HEK293 (cell line): ENCODE data around the gene RNPEP.
A peak's percentile ranks its signal among the peaks of the same experiment; 100 is the strongest.

ENCODE experiments used
- CTCF ChIA-PET: fragments of 350-600 bp; formaldehyde crosslinking; extraction: SDS; loops from one replicate; lab custom pipeline; 2021; ENCODE audit warnings: antibody characterized with exemption; lab: Yijun Ruan, JAX
- POLR2A ChIA-PET: fragments of 300-600 bp; formaldehyde crosslinking; extraction: SDS; loops from one replicate; lab custom pipeline; 2020; ENCODE audit warnings: antibody characterized with exemption, inconsistent platforms; lab: Yijun Ruan, JAX
- H3K27ac ChIP-seq: fragments of 200-500 bp; sonication (Bioruptor generic); 2 replicates; pipeline ENCODE4 v1.5.1; 2014; ENCODE audit warnings: low read depth, low read length, control low read depth, inconsistent platforms; ENCODE audit errors: extremely low read depth
- H3K36me3 ChIP-seq, 2 experiments: fragments of 200-500 bp in 1 of 2; sonication (Bioruptor generic) in 1 of 2; 1 replicate in 1 of 2; 2 replicates in 1 of 2; pipeline ENCODE4 v1.5.1; 2014 to 2017; ENCODE audit warnings: inconsistent platforms in 2 of 2, low read length in 2 of 2; ENCODE audit not compliant: control insufficient read depth in 2 of 2, insufficient read depth in 1 of 2
- H3K4me1 ChIP-seq: fragments of 200-500 bp; sonication (Bioruptor generic); 2 replicates; pipeline ENCODE4 v1.5.1; 2014; ENCODE audit warnings: mild to moderate bottlenecking, low read length, inconsistent platforms; ENCODE audit not compliant: control insufficient read depth, insufficient read depth
- H3K4me3 ChIP-seq: 2 replicates; pipeline ENCODE4 v1.5.1; 2011; ENCODE audit warnings: low read depth, mild to moderate bottlenecking, control low read depth, low read length, moderate library complexity
- H3K9me3 ChIP-seq: fragments of 200-500 bp; sonication (Bioruptor generic); 2 replicates; pipeline ENCODE4 v1.5.1; 2014; ENCODE audit warnings: low read depth, low read length, inconsistent platforms; ENCODE audit not compliant: control insufficient read depth, insufficient read depth
- CTCF ChIP-seq: fragments of 450-650 bp; formaldehyde crosslinking; IDR thresholded peaks from 2 replicates; pipeline ENCODE4 v1.5.1; 2016; ENCODE audit warnings: missing biosample characterization, missing genetic modification characterization
- EGR2 ChIP-seq: fragments of 450-650 bp; formaldehyde crosslinking; IDR thresholded peaks from 2 replicates; pipeline ENCODE4 v1.5.1; 2016; ENCODE audit warnings: low read depth, missing biosample characterization, missing genetic modification characterization
- HIC1 ChIP-seq: fragments of 450-650 bp; formaldehyde crosslinking; IDR thresholded peaks from 2 replicates; pipeline ENCODE4 v1.5.1; 2016; ENCODE audit warnings: missing biosample characterization, missing genetic modification characterization
- KLF1 ChIP-seq: fragments of 450-650 bp; formaldehyde crosslinking; IDR thresholded peaks from 2 replicates; pipeline ENCODE4 v1.5.1; 2016; ENCODE audit warnings: missing biosample characterization, missing genetic modification characterization
- OSR2 ChIP-seq: fragments of 450-650 bp; formaldehyde crosslinking; IDR thresholded peaks from 2 replicates; pipeline ENCODE4 v1.5.1; 2016; ENCODE audit warnings: missing biosample characterization, missing genetic modification characterization
- OVOL3 ChIP-seq: fragments of 450-650 bp; formaldehyde crosslinking; IDR thresholded peaks from 2 replicates; pipeline ENCODE4 v1.5.1; 2016; ENCODE audit warnings: missing biosample characterization, missing genetic modification characterization
- SP3 ChIP-seq: fragments of 450-650 bp; formaldehyde crosslinking; IDR thresholded peaks from 2 replicates; pipeline ENCODE4 v1.5.1; 2016; ENCODE audit warnings: missing biosample characterization, missing genetic modification characterization
- TSHZ1 ChIP-seq: fragments of 450-650 bp; formaldehyde crosslinking; IDR thresholded peaks from 2 replicates; pipeline ENCODE4 v1.5.1; 2016; ENCODE audit warnings: missing biosample characterization, missing genetic modification characterization, borderline replicate concordance
- ZBTB11 ChIP-seq: fragments of 450-650 bp; formaldehyde crosslinking; conservative IDR thresholded peaks from 2 replicates; pipeline ENCODE4 v1.5.1; 2016; ENCODE audit warnings: low read depth, missing biosample characterization, missing genetic modification characterization
- ZBTB17 ChIP-seq: fragments of 450-650 bp; formaldehyde crosslinking; IDR thresholded peaks from 2 replicates; pipeline ENCODE4 v1.5.1; 2016; ENCODE audit warnings: missing biosample characterization, missing genetic modification characterization
- ZBTB20 ChIP-seq: fragments of 450-650 bp; formaldehyde crosslinking; IDR thresholded peaks from 2 replicates; pipeline ENCODE4 v1.5.1; 2016; ENCODE audit warnings: missing biosample characterization, missing genetic modification characterization
- ZBTB26 ChIP-seq: fragments of 450-650 bp; formaldehyde crosslinking; optimal IDR thresholded peaks from 2 replicates; pipeline ENCODE3; 2016; ENCODE audit warnings: missing biosample characterization, mild to moderate bottlenecking, missing genetic modification characterization
- ZIC2 ChIP-seq: fragments of 450-650 bp; formaldehyde crosslinking; IDR thresholded peaks from 2 replicates; pipeline ENCODE4 v1.5.1; 2016; ENCODE audit warnings: missing biosample characterization, missing genetic modification characterization
- ZNF157 ChIP-seq: fragments of 450-650 bp; formaldehyde crosslinking; IDR thresholded peaks from 2 replicates; pipeline ENCODE4 v1.5.1; 2016; ENCODE audit warnings: missing biosample characterization, missing genetic modification characterization
- ZNF2 ChIP-seq: fragments of 450-650 bp; formaldehyde crosslinking; IDR thresholded peaks from 2 replicates; pipeline ENCODE4 v1.5.1; 2016; ENCODE audit warnings: missing biosample characterization, missing genetic modification characterization
- ZNF350 ChIP-seq: fragments of 450-650 bp; formaldehyde crosslinking; IDR thresholded peaks from 2 replicates; pipeline ENCODE4 v1.5.0; 2017; ENCODE audit warnings: missing biosample characterization, mild to moderate bottlenecking, missing genetic modification characterization
- ZNF366 ChIP-seq: fragments of 450-650 bp; formaldehyde crosslinking; conservative IDR thresholded peaks from 2 replicates; pipeline ENCODE4 v1.5.1; 2016; ENCODE audit warnings: missing biosample characterization, missing genetic modification characterization
- ZNF37A ChIP-seq: fragments of 450-650 bp; IDR thresholded peaks from 2 replicates; pipeline ENCODE4 v1.5.1; 2018; ENCODE audit warnings: missing biosample characterization, missing genetic modification characterization
- ZNF629 ChIP-seq: fragments of 450-650 bp; formaldehyde crosslinking; IDR thresholded peaks from 2 replicates; pipeline ENCODE4 v1.5.1; 2017; ENCODE audit warnings: missing biosample characterization, missing genetic modification characterization
- ZNF692 ChIP-seq: fragments of 450-650 bp; formaldehyde crosslinking; IDR thresholded peaks from 2 replicates; pipeline ENCODE4 v1.5.1; 2016; ENCODE audit warnings: missing biosample characterization, missing genetic modification characterization
- ZNF76 ChIP-seq: fragments of 450-650 bp; formaldehyde crosslinking; IDR thresholded peaks from 2 replicates; pipeline ENCODE4; 2016; ENCODE audit warnings: low read depth, missing biosample characterization, missing genetic modification characterization, borderline replicate concordance
- ZNF830 ChIP-seq: fragments of 450-650 bp; IDR thresholded peaks from 2 replicates; pipeline ENCODE4 v1.5.0; 2018; ENCODE audit warnings: missing biosample characterization, missing genetic modification characterization, low read depth, mild to moderate bottlenecking, moderate library complexity
- ZSCAN30 ChIP-seq: fragments of 450-650 bp; IDR thresholded peaks from 2 replicates; pipeline ENCODE4 v1.5.1; 2018; ENCODE audit warnings: missing biosample characterization, mild to moderate bottlenecking, missing genetic modification characterization, moderate library complexity

RNPEP gene

GRCh38 chr1:201982623-201983379 is at the start of gene RNPEP:
RNPEP (plus strand) TSS chr1:201982648; CDS start chr1:201982667, 19 bp downstream.
- H3K27ac ChIP-seq = peak within 1 kb of the TSS; percentile 96
- H3K4me1 ChIP-seq = no peaks in the 10 kb centered on the region
- no peaks in the 10 kb centered on the region for H3K9me3 ChIP-seq
- peaks cover 0 to 4% of the 10 kb centered on the region in 2 experiments; a peak in 1 of 3 replicates for H3K36me3 ChIP-seq
- ChIA-PET CTCF (interaction anchor here (0.6 to 4.5 kb wide), 5 partner anchors 10 to 100 kb away, joined by 3 to 17 read pairs (median 7); no protein-coding TSS in a partner anchor), POLR2A (interaction anchor here (0.8 to 2.3 kb wide), 7 partner anchors 9 to 87 kb away, joined by 3 to 10 read pairs (median 5); partner anchors contain the start of genes LMOD1 and TIMM17A)
- H3K4me3 ChIP-seq = peak within 1 kb of the TSS; percentile 87
- TF ChIP-seq OVOL3 (tag by site-specific recombination) = no peak
- TF ChIP-seq ZNF830 (tag by site-specific recombination) = no peak
- TF ChIP-seq ZBTB11 = peak; percentile 98
- TF ChIP-seq ZNF692 (tag by site-specific recombination) = peak; percentile 65; the same call in 1 of the 2 replicates
- TF ChIP-seq EGR2 = no peak
- TF ChIP-seq ZNF37A (tag by site-specific recombination) = 0 out of 2 replicates have a peak, but pooled peaks have one; percentile 18
- TF ChIP-seq KLF1 (tag by site-specific recombination) = peak; percentile 95
- TF ChIP-seq SP3 (tag by site-specific recombination) = peak; percentile 94
- TF ChIP-seq ZSCAN30 (tag by site-specific recombination) = peak; percentile 91; the same call in 1 of the 2 replicates
- no peak for TF ChIP-seq TSHZ1 (tag by site-specific recombination)
- peak; percentile 91 for TF ChIP-seq ZNF2 (tag by site-specific recombination)
- TF ChIP-seq ZIC2 (tag by site-specific recombination) = peak; percentile 53; the same call in 1 of the 2 replicates
- peak; percentile 92 for TF ChIP-seq ZNF366 (tag by site-specific recombination)
- peak; percentile 36; the same call in 1 of the 2 replicates for TF ChIP-seq HIC1
- peak; percentile 49 for TF ChIP-seq ZNF629
- TF ChIP-seq OSR2 (tag by site-specific recombination) = peak; percentile 47
- peak; percentile 98 for TF ChIP-seq ZBTB20 (tag by site-specific recombination)
- TF ChIP-seq ZNF350 (tag by site-specific recombination) = no peak
- TF ChIP-seq ZNF76 (tag by site-specific recombination) = 0 out of 2 replicates have a peak, but pooled peaks have one; percentile 13
- peak; percentile 95 for TF ChIP-seq CTCF (tag by site-specific recombination)
- no peak for TF ChIP-seq ZNF157 (tag by site-specific recombination)
- peak; percentile 82 for TF ChIP-seq ZBTB17 (tag by site-specific recombination)
- peak; percentile 92 for TF ChIP-seq ZBTB26 (tag by site-specific recombination)
